GM12873 (cell line): ENCODE measurements around the gene CDC42BPA.

Source experiments
- CTCF ChIP-seq: IDR thresholded peaks from 2 replicates; pipeline ENCODE4 v1.5.1; 2012; ENCODE audit warnings: low read depth, mild to moderate bottlenecking, moderate library complexity, low read length, control low read depth; ENCODE audit not compliant: insufficient read depth; ENCODE audit errors: missing control alignments

Gene CDC42BPA

GRCh38 chr1:227166559-227166958 lies 151.7 kb downstream of the CDC42BPA start:
- no peak for TF ChIP-seq CTCF

- TF ChIP-seq CTCF: no peak
Observed at GRCh38 chr1:227161470-227161869, 156.8 kb downstream of the CDC42BPA start.

GRCh38 chr1:227156520-227156919 lies 161.8 kb downstream of the CDC42BPA start:
- no peak for TF ChIP-seq CTCF

- TF ChIP-seq CTCF: no peak
Observed at GRCh38 chr1:227155688-227156087, 162.6 kb downstream of the CDC42BPA start.

GRCh38 chr1:227155004-227155403 lies 163.3 kb downstream of the CDC42BPA start:
- TF ChIP-seq CTCF: no peak

GRCh38 chr1:227152525-227152924 lies 165.8 kb downstream of the CDC42BPA start:
- no peak for TF ChIP-seq CTCF

- no peak for TF ChIP-seq CTCF
Observed at GRCh38 chr1:227140376-227140775, 177.9 kb downstream of the CDC42BPA start.
